Measurements from ENCODE around the gene GCSAM. TPM values are rescaled to one million over a fixed set of nuclear protein-coding genes. Genes with fewer than 3 reads are reported as not detected.

GCSAM gene
- total RNA-seq, 2 experiments from 2014 or later, result 6.5 to 6.8 TPM

DNA sequence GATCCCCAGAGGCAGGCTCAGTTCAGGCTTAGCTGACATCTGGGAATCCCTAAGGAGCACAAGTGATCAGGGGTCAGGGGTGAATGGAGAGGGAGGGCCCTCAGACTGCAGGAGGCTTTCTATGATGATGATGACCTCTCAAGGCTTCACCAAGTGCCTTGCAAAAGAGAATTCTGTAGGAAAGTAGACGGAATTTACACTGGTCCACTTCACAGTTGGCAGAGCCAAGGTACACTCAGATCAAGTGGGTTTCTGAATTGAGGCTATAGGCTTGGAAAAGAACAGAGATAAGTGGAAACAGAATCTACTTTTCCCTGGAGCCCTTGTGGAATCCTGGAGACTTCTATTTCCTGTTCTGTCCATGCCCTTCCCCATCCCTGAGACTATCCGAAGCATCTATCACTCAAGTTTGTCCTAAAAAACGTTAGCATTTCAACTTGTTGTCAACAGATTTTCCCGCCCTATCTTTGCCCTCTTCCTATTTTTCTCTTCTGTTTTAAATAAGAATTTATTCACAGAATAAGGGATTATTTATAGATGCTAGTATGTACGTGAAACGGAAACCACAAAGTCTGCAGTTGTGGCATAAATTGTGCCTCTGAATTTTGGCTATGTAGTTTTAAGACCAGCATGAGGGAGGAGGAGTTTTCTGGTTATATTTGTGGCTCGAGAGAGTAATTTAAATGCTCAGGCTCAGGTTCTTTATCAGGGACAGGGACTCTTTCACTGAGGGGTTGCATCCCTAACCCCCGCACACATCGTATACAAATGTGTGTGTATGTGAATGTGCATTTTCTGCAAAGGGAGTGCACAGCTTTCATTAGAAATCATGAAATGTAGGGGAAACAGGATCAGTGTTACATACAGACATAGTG lies 12.8 kb downstream of the GCSAM start:
- ATAC-seq (ENCODE audit: poor library complexity), result peak; percentile 82
- Histone ChIP-seq H3K4me1 (ENCODE audit: insufficient read depth, low read length) (peaks cover 10% of the 10 kb centered on the region), H3K9me3 (ENCODE audit: control insufficient read depth in 1 of 2, insufficient read depth in 1 of 2, low read length in 2 of 2) (no peaks in the 10 kb centered on the region), H3K27me3 (ENCODE audit: control insufficient read depth in 1 of 2, insufficient read depth in 2 of 2, low read length in 2 of 2) (no peaks in the 10 kb centered on the region), H3K4me3 (ENCODE audit: low read length) (no peak overlapping the region), H3K36me3 (ENCODE audit: insufficient read depth, low read length) (peaks cover 24% of the 10 kb centered on the region), H3K27ac (ENCODE audit: low read depth in 1 of 2, low read length in 2 of 2) (no peak overlapping the region)
- ChIA-PET POLR2A (interaction anchor here (1.3 to 1.5 kb wide), 2 partner anchors 9 kb away, joined by 5 read pairs; no protein-coding TSS in a partner anchor), CTCF (interaction anchor here (0.6 kb wide), 1 partner anchor 16 kb away, joined by 3 read pairs; no protein-coding TSS in a partner anchor)
- H3K4me3 Mint-ChIP-seq, result peak overlapping the region; percentile 66
- TF ChIP-seq, protein P1, sequence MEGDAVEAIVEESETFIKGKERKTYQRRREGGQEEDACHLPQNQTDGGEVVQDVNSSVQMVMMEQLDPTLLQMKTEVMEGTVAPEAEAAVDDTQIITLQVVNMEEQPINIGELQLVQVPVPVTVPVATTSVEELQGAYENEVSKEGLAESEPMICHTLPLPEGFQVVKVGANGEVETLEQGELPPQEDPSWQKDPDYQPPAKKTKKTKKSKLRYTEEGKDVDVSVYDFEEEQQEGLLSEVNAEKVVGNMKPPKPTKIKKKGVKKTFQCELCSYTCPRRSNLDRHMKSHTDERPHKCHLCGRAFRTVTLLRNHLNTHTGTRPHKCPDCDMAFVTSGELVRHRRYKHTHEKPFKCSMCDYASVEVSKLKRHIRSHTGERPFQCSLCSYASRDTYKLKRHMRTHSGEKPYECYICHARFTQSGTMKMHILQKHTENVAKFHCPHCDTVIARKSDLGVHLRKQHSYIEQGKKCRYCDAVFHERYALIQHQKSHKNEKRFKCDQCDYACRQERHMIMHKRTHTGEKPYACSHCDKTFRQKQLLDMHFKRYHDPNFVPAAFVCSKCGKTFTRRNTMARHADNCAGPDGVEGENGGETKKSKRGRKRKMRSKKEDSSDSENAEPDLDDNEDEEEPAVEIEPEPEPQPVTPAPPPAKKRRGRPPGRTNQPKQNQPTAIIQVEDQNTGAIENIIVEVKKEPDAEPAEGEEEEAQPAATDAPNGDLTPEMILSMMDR (IDR thresholded peaks at IDR 0.05), result no peak
- peaks cover 45% of the 10 kb centered on the region for H3K36me3 Mint-ChIP-seq (ENCODE audit: low read depth)
- intact Hi-C loops (cut with DNase I, micrococcal nuclease), result loop anchor here in 1 of 2 experiments (5.0 kb wide), 1 partner anchor 182 kb away; no protein-coding TSS in a partner anchor
- peak overlapping the region; percentile 32 for H3K27ac Mint-ChIP-seq
- no peaks in the 10 kb centered on the region for H3K9me3 Mint-ChIP-seq
- H3K4me1 Mint-ChIP-seq (ENCODE audit: low read depth), result peaks cover 70% of the 10 kb centered on the region
- peak in 3 of 14 experiments; percentile 45 to 55 (median 49) for DNase-seq
- H3K27me3 Mint-ChIP-seq, result no peaks in the 10 kb centered on the region

GRCh38 chr3:112117841-112118571 lies 15.0 kb downstream of the GCSAM start:
- no peaks in the 10 kb centered on the region for H3K27me3 ChIP-seq (ENCODE audit: control insufficient read depth in 1 of 2, insufficient read depth in 2 of 2, low read length in 2 of 2)
- no peak overlapping the region for H3K4me3 ChIP-seq (ENCODE audit: low read length)
- DNase-seq (peak in 2 of 14 experiments; percentile 46 to 47), ATAC-seq (ENCODE audit: poor library complexity) (no peak)
- Mint-ChIP-seq H3K4me3 (no peak overlapping the region), H3K9me3 (no peaks in the 10 kb centered on the region), H3K36me3 (ENCODE audit: low read depth) (peaks cover 27% of the 10 kb centered on the region), H3K27me3 (no peaks in the 10 kb centered on the region), H3K4me1 (ENCODE audit: low read depth) (peaks cover 64% of the 10 kb centered on the region), H3K27ac (peak overlapping the region; percentile 7)
- TF ChIP-seq, protein P1 (IDR thresholded peaks at IDR 0.05), result no peak
- no peak overlapping the region for H3K27ac ChIP-seq (ENCODE audit: low read depth in 1 of 2, low read length in 2 of 2)
- H3K36me3 ChIP-seq (ENCODE audit: insufficient read depth, low read length), result peaks cover 4% of the 10 kb centered on the region
- ChIA-PET POLR2A (interaction anchor here (0.6 to 1.0 kb wide), 2 partner anchors 25 to 50 kb away, joined by 4 read pairs; no protein-coding TSS in a partner anchor), CTCF (no interaction called here)
- peaks cover 10% of the 10 kb centered on the region for H3K4me1 ChIP-seq (ENCODE audit: insufficient read depth, low read length)
- H3K9me3 ChIP-seq (ENCODE audit: control insufficient read depth in 1 of 2, insufficient read depth in 1 of 2, low read length in 2 of 2), result no peaks in the 10 kb centered on the region
- intact Hi-C loops (cut with DNase I, micrococcal nuclease), result no loop called here

GRCh38 chr3:112117415-112117814 lies 15.6 kb downstream of the GCSAM start:
- CTCF ChIA-PET, result interaction anchor here (0.9 kb wide), 1 partner anchor 11 kb away, joined by 3 read pairs; no protein-coding TSS in a partner anchor
- intact Hi-C loops (cut with DNase I, micrococcal nuclease), result no loop called here
- ATAC-seq (ENCODE audit: poor library complexity), result no peak
- Histone ChIP-seq H3K36me3 (ENCODE audit: insufficient read depth, low read length) (no peaks in the 10 kb centered on the region), H3K27ac (ENCODE audit: low read depth in 1 of 2, low read length in 2 of 2) (no peak overlapping the region), H3K4me1 (ENCODE audit: insufficient read depth, low read length) (peaks cover 10% of the 10 kb centered on the region), H3K27me3 (ENCODE audit: control insufficient read depth in 1 of 2, insufficient read depth in 2 of 2, low read length in 2 of 2) (no peaks in the 10 kb centered on the region), H3K9me3 (ENCODE audit: control insufficient read depth in 1 of 2, insufficient read depth in 1 of 2, low read length in 2 of 2) (no peaks in the 10 kb centered on the region), H3K4me3 (ENCODE audit: low read length) (no peak overlapping the region)
- no peak for DNase-seq
- H3K36me3 Mint-ChIP-seq (ENCODE audit: low read depth), result peaks cover 21% of the 10 kb centered on the region
- no peaks in the 10 kb centered on the region for H3K27me3 Mint-ChIP-seq
- no peak overlapping the region for H3K4me3 Mint-ChIP-seq
- peaks cover 58% of the 10 kb centered on the region for H3K4me1 Mint-ChIP-seq (ENCODE audit: low read depth)
- H3K9me3 Mint-ChIP-seq, result no peaks in the 10 kb centered on the region
- POLR2A ChIA-PET, result interaction anchor here (1.0 kb wide), 1 partner anchor 25 kb away, joined by 4 read pairs; no protein-coding TSS in a partner anchor
- TF ChIP-seq, protein P1 (IDR thresholded peaks at IDR 0.05), result no peak
- no peak overlapping the region for H3K27ac Mint-ChIP-seq

All from CD4-positive, alpha-beta T cell (primary cell).